ENCODE results near the gene HECTD2. TPM values are rescaled to one million over a fixed set of nuclear protein-coding genes. Genes with fewer than 3 reads are reported as not detected.

HECTD2 gene
- total and polyA plus RNA-seq, 2 of the 8 experiments (the other 6 are each of a cell fraction or from before 2014, with no cell fraction given): 5.7 to 11.9 TPM

DNA sequence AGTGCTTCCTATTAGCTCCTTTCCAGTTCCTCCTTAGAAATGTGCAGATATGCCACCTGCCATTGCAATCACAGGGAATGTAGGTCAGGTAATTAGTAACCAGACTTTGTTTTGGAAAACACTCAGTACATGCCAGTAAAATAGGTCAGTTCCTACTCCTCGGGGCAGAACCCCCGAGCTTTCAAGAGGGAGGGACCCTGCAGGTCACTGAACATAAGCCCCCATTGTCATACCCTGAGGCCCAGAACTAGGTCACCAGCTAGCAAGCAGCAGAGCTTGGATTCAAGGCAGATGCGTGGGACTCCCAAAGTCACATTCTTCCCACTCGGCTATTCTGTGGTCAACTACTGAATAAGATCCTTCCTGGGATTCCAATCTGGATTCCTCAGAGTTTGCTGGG lies 117.9 kb downstream of the HECTD2 start:
- Histone ChIP-seq H2BK5ac (ENCODE audit: low read depth, low read length) (no peak overlapping the region), H3K9ac (replicated peaks in 1 of 4; ENCODE audit: extremely low read depth in 1 of 4, low read depth in 3 of 4, low read length in 3 of 4) (no peak overlapping the region), H3K23me2 (ENCODE audit: low read depth, low read length) (no peaks in the 10 kb centered on the region), H3K9me3 (ENCODE audit: insufficient read depth in 2 of 2, low read depth in 1 of 2, low read length in 1 of 2) (no peaks in the 10 kb centered on the region), H4K8ac (ENCODE audit: extremely low read depth, insufficient read depth, low read length) (peak overlapping the region; percentile 36; the same call in 1 of the 2 replicates), H3K56ac (replicated peaks; ENCODE audit: insufficient read length, low read depth, low read length) (no peak overlapping the region), H3K27ac (ENCODE audit: low read depth, low read length) (no peak overlapping the region), H4K5ac (ENCODE audit: insufficient read length, low read depth, low read length) (no peak overlapping the region), H4K91ac (replicated peaks; ENCODE audit: insufficient read length, low read length) (no peak overlapping the region), H3K4ac (replicated peaks; ENCODE audit: insufficient read length, low read depth, low read length) (no peak overlapping the region), H2BK20ac (ENCODE audit: low read length) (no peak overlapping the region), H2AK5ac (ENCODE audit: low read depth, low read length) (no peak overlapping the region), H2AFZ (ENCODE audit: low read length) (no peak overlapping the region), H3K14ac (ENCODE audit: insufficient read length) (no peak overlapping the region), H3K27me3 (replicated peaks in 1 of 4; ENCODE audit: control insufficient read depth in 3 of 4, extremely low read depth in 1 of 4, insufficient read depth in 3 of 4, low read length in 3 of 4) (no peaks in the 10 kb centered on the region), H3K4me1 (replicated peaks in 1 of 4; ENCODE audit: control insufficient read depth in 3 of 4, insufficient read depth in 4 of 4, low read length in 3 of 4) (peaks cover 0 to 3% (median 0%) of the 10 kb centered on the region in 4 experiments; a peak in 1 of 7 replicates), H2BK12ac (ENCODE audit: low read depth, low read length) (no peak overlapping the region), H3K79me2 (ENCODE audit: control insufficient read depth in 1 of 2, insufficient read depth in 2 of 2, low read length in 2 of 2) (no peaks in the 10 kb centered on the region), H3K79me1 (ENCODE audit: low read depth, low read length) (no peaks in the 10 kb centered on the region), H3K18ac (ENCODE audit: extremely low read depth, low read length) (no peak overlapping the region), H3K4me3 (ENCODE audit: extremely low read depth in 1 of 4, insufficient read depth in 2 of 4, low read depth in 3 of 4, low read length in 4 of 4) (no peak overlapping the region), H3K36me3 (ENCODE audit: control insufficient read depth in 2 of 4, insufficient read depth in 4 of 4, low read length in 3 of 4) (no peaks in the 10 kb centered on the region), H4K20me1 (replicated peaks in 1 of 2; ENCODE audit: control insufficient read depth in 1 of 2, insufficient read depth in 2 of 2, low read length in 2 of 2) (no peaks in the 10 kb centered on the region), H2BK15ac (ENCODE audit: low read length) (no peak overlapping the region), H3K23ac (ENCODE audit: insufficient read length) (no peak overlapping the region), H3K4me2 (ENCODE audit: insufficient read depth in 1 of 2, low read depth in 2 of 2, low read length in 2 of 2) (no peak overlapping the region), H2BK120ac (replicated peaks; ENCODE audit: low read depth, low read length) (no peak overlapping the region)
- TF ChIP-seq BCL11A (IDR thresholded peaks at IDR 0.05; ENCODE audit: low read depth in 2 of 2, low read length in 2 of 2) (no peak), BRCA1 (IDR thresholded peaks at IDR 0.05; ENCODE audit: low read depth, low read length) (no peak), CBX5 (IDR thresholded peaks at IDR 0.05; ENCODE audit: low read depth, low read length) (no peak), POLR2A (IDR thresholded peaks at IDR 0.05; ENCODE audit: control extremely low read depth in 1 of 2, low read depth in 2 of 2, low read length in 2 of 2) (no peak), NRF1 (IDR thresholded peaks at IDR 0.05; ENCODE audit: low read depth, low read length) (no peak), RAD21 (IDR thresholded peaks at IDR 0.05 in 1 of 2, conservative IDR thresholded peaks at IDR 0.05 in 1 of 2; ENCODE audit: low read depth in 2 of 2, low read length in 2 of 2) (no peak), SIN3A (conservative IDR thresholded peaks at IDR 0.05 in 1 of 2, IDR thresholded peaks at IDR 0.05 in 1 of 2; ENCODE audit: low read depth in 1 of 2, low read length in 2 of 2) (no peak), GTF2F1 (IDR thresholded peaks at IDR 0.05; ENCODE audit: borderline replicate concordance, low read depth, low read length) (no peak), TCF12 (IDR thresholded peaks at IDR 0.05; ENCODE audit: low read depth, low read length) (no peak), TAF7 (optimal IDR thresholded peaks at IDR 0.05; ENCODE audit: borderline replicate concordance, low read depth, low read length) (no peak)
- TF ChIP-seq, protein P1, sequence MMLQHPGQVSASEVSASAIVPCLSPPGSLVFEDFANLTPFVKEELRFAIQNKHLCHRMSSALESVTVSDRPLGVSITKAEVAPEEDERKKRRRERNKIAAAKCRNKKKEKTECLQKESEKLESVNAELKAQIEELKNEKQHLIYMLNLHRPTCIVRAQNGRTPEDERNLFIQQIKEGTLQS (IDR thresholded peaks at IDR 0.05; ENCODE audit: insufficient read depth, low read depth, low read length): no peak
- TF ChIP-seq, protein P2, sequence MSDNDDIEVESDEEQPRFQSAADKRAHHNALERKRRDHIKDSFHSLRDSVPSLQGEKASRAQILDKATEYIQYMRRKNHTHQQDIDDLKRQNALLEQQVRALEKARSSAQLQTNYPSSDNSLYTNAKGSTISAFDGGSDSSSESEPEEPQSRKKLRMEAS (IDR thresholded peaks at IDR 0.05): no peak
- WGBS, 2 experiments (ENCODE audit: extremely low coverage in 1 of 2, insufficient coverage in 1 of 2, insufficient read length in 1 of 2, insufficient replicate concordance in 2 of 2, low coverage in 1 of 2, low lambda C conversion rate in 2 of 2, missing lambda C conversion rate in 1 of 2): 83% methylated on average over 4 of the region's 4 CpGs; no CpG with 5 or more reads in 1 of the 2 experiments
- ChIA-PET POLR2A (ENCODE audit: partially characterized antibody) (interaction anchor here (1.2 kb wide), 1 partner anchor 16 kb away, joined by 3 read pairs; no protein-coding TSS in a partner anchor), CTCF (ENCODE audit: partially characterized antibody) (interaction anchor here (1.1 kb wide), 1 partner anchor 166 kb away, joined by 3 read pairs; no protein-coding TSS in a partner anchor)
- FAIRE-seq: no peak
- no peak for DNase-seq (ENCODE audit: low read depth in 1 of 2, low spot score in 2 of 2)

Data from H1 (cell line).